GM18867 (cell line): Measurements from ENCODE around the gene MED12L.

Experiments
- ATAC-seq: cut with Tn5 transposase; IDR thresholded peaks from one replicate; pipeline ENCODE4 v1.9.1; 2021; ENCODE audit warnings: mild to moderate bottlenecking, moderate library complexity; ENCODE audit not compliant: unreplicated experiment

MED12L gene

DNA sequence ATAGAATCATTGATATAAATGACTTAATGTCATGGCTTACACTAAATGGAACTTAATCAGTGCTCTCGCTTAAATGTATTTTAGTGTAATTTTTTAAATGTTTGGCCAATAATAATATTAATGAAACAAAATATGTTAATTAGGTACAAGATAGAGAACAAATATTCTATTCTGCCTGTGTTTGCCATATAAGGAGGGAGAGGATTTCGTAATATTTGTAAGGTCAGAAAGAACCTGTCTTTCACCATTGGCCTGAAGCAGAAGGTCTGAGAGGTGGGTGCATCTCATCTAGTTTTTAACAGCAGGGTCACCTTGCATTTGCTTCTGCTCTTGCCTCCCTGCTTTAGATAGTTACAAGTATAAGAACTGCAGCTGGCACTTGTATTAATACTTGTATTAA lies 228.7 kb downstream of the MED12L start:
- ATAC-seq = no peak

GRCh38 chr3:151314593-151314992 lies 229.1 kb downstream of the MED12L start:
- ATAC-seq = no peak

- ATAC-seq = no peak
These were observed 229.7 kb downstream of the MED12L start for GRCh38 chr3:151315136-151315535.

DNA sequence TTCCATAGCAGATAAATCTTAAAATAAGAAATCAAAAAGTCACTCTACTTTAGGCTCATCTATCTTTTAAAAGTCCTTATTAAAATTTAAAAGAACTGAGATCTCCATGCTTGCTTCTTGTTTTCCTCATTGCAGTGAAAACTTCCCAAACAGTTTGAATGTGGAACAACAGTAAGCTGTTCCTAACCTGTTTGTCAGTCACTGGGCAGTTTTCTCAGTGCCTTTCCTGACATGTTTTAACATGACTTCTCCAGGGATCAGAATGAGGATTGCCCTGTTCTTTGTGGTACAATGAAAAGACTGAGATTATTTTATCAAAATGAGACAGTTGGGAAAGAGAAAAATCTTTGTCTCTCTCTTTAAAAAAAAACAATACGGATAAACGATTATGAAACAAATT lies 230.4 kb downstream of the MED12L start:
- ATAC-seq = no peak

DNA sequence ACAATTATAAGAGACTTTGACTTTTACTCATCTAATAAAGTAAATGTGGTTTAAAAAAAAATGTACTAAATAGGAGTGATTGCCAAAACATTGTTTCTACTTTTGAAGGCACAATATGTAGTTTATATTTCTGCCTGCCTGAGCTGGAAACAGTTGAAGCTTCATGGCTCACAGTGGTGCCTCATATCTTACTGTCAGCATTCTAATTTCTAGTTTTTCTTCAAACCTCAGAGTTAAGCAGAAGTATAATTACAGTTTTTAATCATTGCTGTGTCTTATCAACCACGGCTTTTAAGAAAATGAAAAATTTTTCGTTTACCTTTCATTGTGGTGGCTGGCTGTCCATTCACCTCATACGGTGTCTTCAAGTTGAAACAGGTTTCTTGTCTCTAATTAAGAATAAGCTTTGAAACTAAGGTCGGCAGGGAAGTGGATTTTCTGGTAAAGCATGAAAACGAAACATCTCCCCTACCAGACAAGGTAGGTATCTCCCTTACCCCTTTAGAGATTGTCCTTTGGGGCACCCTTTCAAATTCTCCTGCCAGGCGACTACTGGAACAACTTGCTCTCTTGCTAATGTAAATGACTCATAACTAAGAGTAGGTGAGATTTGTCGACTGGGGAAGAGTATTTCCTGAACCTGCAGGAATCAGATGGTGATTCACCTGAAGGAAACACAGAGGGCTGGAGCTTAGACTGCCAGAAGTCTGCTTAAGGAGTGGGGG lies 231.0 kb downstream of the MED12L start, which contains the start of gene GPR87:
Gene GPR87, minus strand, starts transcription at position 554 of the 725 bp plus-strand sequence. CDS start 16,720 bp downstream, outside the sequence.
- ATAC-seq = no peak

GRCh38 chr3:151318313-151318712 lies 232.8 kb downstream of the MED12L start:
- ATAC-seq = no peak

DNA sequence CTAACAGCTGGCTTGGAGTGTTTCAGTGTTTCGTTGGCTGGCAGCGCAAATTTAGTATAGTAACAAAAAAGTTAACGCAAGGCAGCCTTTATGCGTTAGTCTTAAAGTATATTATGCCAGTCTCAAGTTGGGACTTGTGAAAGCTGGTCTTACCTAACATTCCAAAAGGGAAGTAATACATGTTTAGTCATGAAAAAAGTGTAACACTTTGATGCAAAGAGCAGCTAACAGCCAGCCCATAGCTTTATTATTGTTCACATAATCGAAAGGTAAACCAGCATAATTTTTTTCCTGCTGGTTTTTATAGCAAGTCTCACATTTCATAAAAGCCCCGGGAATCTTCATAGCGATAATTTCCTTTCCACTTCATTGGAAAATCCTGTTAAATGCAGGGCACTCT lies 233.5 kb downstream of the MED12L start:
- ATAC-seq = no peak

DNA sequence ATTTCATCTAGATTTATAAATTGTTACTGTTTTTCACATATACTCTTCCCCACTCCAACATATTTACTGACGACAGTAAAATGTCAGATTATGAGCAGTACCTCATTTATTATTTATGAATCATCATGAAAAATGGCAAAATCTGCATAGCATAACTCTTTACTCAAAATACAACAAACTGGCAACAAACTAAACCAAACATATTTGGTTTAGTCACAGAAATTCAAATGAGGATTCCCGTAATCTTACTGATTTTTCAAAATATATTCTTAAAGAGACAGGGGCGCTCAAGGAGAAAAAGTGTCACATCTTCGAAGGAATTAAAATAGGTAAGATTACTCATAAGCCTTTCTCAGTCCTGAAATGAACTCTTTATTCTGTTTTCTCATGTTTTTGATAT lies 234.2 kb downstream of the MED12L start:
- no peak for ATAC-seq

GRCh38 chr3:151320131-151320530 lies 234.7 kb downstream of the MED12L start:
- no peak for ATAC-seq

DNA sequence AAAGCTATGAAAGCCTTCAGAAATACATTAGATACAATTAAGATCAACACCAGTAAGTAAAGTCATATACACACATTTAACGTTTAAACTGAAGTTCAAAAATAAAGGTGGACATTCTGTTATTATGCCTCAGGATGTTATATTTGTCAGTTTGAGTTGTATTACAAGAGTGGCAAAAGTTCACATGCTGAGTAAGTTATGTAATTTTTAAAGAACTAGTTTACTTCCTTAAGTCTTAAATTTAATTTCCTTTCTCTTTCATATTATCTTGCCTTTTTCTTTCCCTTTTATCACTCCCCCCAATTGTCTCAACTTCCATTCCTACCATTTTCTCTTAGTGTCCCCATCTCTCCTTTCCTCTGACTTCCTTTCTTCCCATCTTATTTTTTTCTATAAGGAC lies 236.1 kb downstream of the MED12L start:
- no peak for ATAC-seq

GRCh38 chr3:151322511-151322910 lies 237.0 kb downstream of the MED12L start:
- ATAC-seq = no peak

DNA sequence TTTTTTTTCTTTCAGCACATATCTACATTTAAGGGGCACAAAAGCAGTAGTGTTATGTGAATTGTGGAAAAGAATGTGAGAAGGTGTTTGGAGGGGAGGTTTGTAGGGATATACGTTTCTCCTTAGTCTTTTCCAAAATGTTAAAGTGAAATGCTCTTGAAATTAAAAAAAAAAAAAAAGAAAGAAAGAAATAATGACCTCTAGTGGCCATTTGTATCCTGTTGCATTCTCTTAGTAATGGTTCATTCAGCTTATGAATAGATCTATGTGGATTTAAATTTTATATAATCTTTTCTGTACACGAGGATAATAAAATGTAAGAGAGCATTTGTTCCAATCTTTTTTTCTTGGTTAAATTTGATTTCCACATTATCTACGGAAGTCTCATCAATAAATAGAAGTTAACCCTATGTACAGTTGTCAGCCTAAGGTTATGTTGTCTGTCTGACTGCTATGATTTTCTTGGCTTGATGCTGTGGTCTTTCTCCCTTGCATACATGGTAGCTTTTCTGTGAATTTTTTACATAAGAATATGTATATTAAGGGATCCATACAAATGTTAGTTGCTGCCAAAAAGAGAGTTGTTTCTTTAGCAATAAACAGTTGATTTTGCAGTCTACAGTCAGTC lies 242.2 kb downstream of the MED12L start:
- ATAC-seq = no peak

- ATAC-seq = no peak
These were observed 243.0 kb downstream of the MED12L start for GRCh38 chr3:151328298-151328995.

DNA sequence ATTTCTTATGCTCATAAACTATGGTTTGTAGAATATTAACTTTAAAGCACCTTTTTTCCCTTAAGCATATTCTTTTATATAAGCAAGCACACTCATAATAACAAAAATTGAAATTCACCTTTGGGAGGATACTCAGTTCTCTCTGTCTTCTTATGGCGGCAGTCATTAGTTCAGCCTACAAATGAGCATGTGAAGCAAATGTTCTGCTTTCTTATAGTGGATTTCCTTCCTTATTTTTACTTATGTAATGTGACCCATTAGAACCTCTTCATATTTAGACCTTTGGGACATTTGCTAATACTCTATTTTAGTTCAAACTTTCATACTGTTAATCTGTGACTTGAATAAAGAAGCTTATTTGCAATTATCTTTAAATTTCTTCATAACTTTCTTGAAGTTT lies 243.9 kb downstream of the MED12L start, which contains the start of gene P2RY13:
Gene P2RY13, minus strand, starts transcription at position 187 of the 400 bp plus-strand sequence. Its CDS starts 21 bp downstream, at position 166.
- no peak for ATAC-seq

GRCh38 chr3:151330379-151330778 lies 244.9 kb downstream of the MED12L start:
- no peak for ATAC-seq

DNA sequence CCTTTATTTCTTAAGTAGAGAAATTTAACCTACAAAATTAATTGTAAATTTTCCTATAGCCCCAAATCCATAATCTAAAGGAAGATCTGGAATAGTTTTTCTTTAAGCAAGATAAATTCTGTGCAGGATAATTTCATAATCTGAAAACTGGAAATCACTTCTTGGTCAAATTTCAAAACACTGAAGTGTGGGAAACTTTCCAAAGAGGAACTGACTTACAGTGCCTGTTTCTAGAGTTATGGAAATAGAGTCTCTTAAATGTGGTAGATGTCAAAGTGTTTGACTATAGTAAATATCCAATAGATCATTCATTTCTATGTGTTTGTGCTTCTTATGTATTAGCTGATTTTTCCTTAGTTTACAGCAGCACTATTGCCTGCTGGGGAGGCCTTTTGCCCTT lies 245.4 kb downstream of the MED12L start:
- ATAC-seq = no peak

DNA sequence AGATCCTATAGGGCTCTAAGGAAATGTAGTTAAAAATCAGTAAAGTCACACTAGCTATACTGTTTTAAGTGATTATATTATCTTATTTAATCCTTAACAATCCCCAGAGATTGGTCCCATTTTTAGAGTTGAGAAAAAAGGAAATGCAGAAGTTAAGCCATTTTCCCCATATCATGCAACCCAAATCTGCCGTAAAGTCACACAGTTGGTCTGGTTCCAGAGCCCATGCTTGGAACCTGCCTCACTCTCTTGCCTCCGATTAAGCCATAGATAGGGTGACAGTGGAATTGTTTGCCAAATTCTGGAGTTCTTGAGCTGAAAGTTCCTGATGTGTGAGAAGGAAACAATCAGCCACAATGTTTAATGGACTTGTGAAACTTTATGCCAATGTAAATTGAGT lies 246.2 kb downstream of the MED12L start:
- no peak for ATAC-seq

GRCh38 chr3:151345859-151346258 lies 260.4 kb downstream of the MED12L start:
- no peak for ATAC-seq

GRCh38 chr3:151346292-151346691 lies 260.8 kb downstream of the MED12L start:
- no peak for ATAC-seq

- ATAC-seq = no peak
These were observed 262.0 kb downstream of the MED12L start for GRCh38 chr3:151347432-151347831.

DNA sequence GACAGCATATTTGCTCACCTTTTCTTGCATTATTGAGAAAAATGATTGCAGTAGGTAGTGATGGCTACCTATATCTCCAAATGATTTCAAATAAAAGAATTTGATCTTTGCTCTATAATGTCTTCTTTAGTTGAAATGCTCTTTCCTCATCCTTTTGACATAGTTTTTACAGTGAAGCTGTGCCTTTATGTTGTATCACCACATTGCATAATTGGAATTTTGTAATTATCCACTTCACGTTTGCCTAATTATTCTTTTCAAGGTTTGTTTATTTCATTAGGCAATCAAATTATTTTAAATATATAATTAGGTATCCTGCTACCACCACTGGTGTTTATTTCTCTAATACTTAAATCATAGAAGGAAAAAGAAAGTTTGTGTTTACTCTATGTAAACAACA lies 265.2 kb downstream of the MED12L start:
- no peak for ATAC-seq

- peak; percentile 94 for ATAC-seq
These were observed 265.8 kb downstream of the MED12L start for GRCh38 chr3:151351219-151351618.
